Colonic mucosa (tissue), 4 donors: ENCODE results near the gene AMIGO2. TPM values are rescaled to one million over a fixed set of nuclear protein-coding genes. Genes with fewer than 3 reads are reported as not detected.

Experiments used
- DNase-seq: peaks from one replicate; pipeline ENCODE4 v3.0.0-alpha.2; 2020
- H3K27ac ChIP-seq: fragments of 200-600 bp; one replicate; pipeline ENCODE4 v1.8.0; 2021
- H3K27me3 ChIP-seq: fragments of 200-600 bp; one replicate; pipeline ENCODE4 v1.8.0; 2021
- H3K36me3 ChIP-seq: fragments of 200-600 bp; one replicate; pipeline ENCODE4 v1.8.0; 2021
- H3K4me1 ChIP-seq: fragments of 200-600 bp; one replicate; pipeline ENCODE4 v1.8.0; 2021; ENCODE audit warnings: mild to moderate bottlenecking
- H3K4me3 ChIP-seq: fragments of 200-600 bp; one replicate; pipeline ENCODE4 v1.8.0; 2021
- H3K9ac ChIP-seq, 2 donors: one replicate each; pipeline ENCODE4 v1.7.0; 2013; ENCODE audit warnings: control low read depth in 2 of 2, low read depth in 2 of 2, low read length in 2 of 2
- H3K9me3 ChIP-seq: fragments of 200-600 bp; one replicate; pipeline ENCODE4 v1.8.0; 2021
- CTCF ChIP-seq: fragments of 200-600 bp; IDR thresholded peaks from one replicate; pipeline ENCODE4 v1.8.0; 2022; ENCODE audit warnings: antibody characterized with exemption, mild to moderate bottlenecking
- intact Hi-C: fragments of 100-400 bp; cut with DNase I; formaldehyde crosslinking; loops from one replicate; pipeline ENCODE4 v1.14.1; 2022
- total RNA-seq, 2 donors: library from RNA; stranded (reverse); fragmentation: NEBNext Ultra II Directional in 1 of 2; extraction: Animal tissue kit (Norgen Biotek cat#: 25700) in 1 of 2; gene quantifications; one replicate each; pipeline ENCODE4 v1.2.1, GENCODE V29; 2021
- donor health status: healthy.
- donor health status: DM: no; HTN: no; CAD: no.
- donor health status: DM: no; HTN: no; CAD: no.

Gene AMIGO2
- total RNA-seq, 2 donors from 2014 or later: 2.0 to 11.1 TPM

DNA sequence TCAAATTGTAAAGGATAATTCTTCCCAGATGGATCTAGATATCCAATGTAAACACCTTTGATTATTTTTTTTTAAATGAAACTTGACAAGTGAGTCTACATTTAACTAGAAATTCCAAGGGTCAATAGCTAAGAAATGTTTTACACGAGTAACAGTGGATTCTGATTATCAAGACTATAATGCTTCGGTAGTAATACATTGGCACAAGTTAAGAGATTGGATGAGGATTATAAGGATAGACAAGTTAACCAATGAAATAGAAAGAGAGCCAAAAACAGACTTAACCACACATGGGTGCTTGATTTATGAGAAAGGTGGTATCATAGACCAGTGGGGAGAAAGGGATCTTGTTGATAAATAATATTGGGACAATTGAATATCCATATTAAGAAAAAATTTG lies 40.7 kb downstream of the AMIGO2 start:
- intact Hi-C loops: loop anchor here (10.0 kb wide), 2 partner anchors 616 to 646 kb away; no protein-coding TSS in a partner anchor
- Histone ChIP-seq H3K9me3 (no peaks in the 10 kb centered on the region), H3K9ac (no peak overlapping the region), H3K4me1 (no peaks in the 10 kb centered on the region), H3K36me3 (no peaks in the 10 kb centered on the region), H3K27me3 (no peaks in the 10 kb centered on the region), H3K27ac (no peak overlapping the region), H3K4me3 (no peak overlapping the region)
- no peak for DNase-seq
- no peak for TF ChIP-seq CTCF

DNA sequence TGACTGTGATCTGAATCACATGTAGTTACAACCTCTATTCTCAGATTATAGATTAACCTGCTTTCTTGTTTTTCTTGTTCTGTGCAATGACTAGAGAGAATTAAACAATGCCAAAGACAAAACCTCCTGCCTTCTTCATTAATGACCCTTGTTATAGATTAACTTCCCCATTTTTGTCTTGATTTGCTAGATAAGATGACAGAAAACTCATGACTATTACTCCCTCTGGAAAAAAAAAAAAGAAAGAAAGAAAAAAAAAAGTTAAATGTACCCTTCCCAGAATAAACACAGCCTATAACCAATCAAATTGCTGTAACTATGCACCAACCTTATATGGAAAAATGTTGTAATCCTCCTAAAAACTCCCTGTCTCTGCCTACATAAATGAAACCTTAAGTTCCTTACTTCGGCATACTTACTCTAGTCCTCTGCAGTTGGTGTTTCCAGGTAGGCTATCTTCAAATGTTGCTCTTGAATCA lies 41.5 kb downstream of the AMIGO2 start:
- Histone ChIP-seq H3K27me3 (no peaks in the 10 kb centered on the region), H3K9me3 (no peaks in the 10 kb centered on the region), H3K36me3 (no peaks in the 10 kb centered on the region), H3K9ac (no peak overlapping the region), H3K27ac (no peak overlapping the region), H3K4me1 (no peaks in the 10 kb centered on the region), H3K4me3 (no peak overlapping the region)
- TF ChIP-seq CTCF: no peak
- intact Hi-C loops: loop anchor here (10.0 kb wide), 2 partner anchors 616 to 646 kb away; no protein-coding TSS in a partner anchor
- DNase-seq: no peak

DNA sequence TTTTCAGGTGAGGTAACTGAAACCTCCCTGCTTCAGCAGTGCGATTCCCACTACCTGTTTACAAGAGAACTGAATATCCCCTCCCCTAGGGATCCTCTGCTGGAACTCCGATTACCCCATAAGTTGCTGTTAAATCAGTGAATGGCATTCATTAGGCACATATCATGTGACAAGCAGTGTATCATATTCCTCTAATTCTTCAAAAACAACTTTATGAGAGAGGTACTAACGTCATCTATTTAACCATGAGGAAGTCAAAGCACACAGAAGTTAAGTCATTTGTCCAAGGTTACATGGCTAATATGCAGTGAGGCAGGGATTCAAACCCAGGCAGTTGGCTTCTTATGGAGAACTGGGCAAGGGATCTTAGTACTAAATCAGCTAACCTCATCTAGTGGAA lies 44.3 kb downstream of the AMIGO2 start:
- Histone ChIP-seq H3K36me3 (no peaks in the 10 kb centered on the region), H3K9me3 (no peaks in the 10 kb centered on the region), H3K4me3 (no peak overlapping the region), H3K9ac (no peak overlapping the region), H3K4me1 (no peaks in the 10 kb centered on the region), H3K27me3 (no peaks in the 10 kb centered on the region), H3K27ac (no peak overlapping the region)
- TF ChIP-seq CTCF: no peak
- intact Hi-C loops: loop anchor here (10.0 kb wide), 2 partner anchors 619 to 649 kb away; no protein-coding TSS in a partner anchor
- no peak for DNase-seq

GRCh38 chr12:47034661-47035060 lies 45.1 kb downstream of the AMIGO2 start:
- intact Hi-C loops: loop anchor here (5.0 to 10.0 kb wide), 5 partner anchors 43 to 650 kb away; partner anchors contain the start of genes AMIGO2 and PCED1B
- no peak overlapping the region for H3K27ac ChIP-seq
- TF ChIP-seq CTCF: no peak

DNA sequence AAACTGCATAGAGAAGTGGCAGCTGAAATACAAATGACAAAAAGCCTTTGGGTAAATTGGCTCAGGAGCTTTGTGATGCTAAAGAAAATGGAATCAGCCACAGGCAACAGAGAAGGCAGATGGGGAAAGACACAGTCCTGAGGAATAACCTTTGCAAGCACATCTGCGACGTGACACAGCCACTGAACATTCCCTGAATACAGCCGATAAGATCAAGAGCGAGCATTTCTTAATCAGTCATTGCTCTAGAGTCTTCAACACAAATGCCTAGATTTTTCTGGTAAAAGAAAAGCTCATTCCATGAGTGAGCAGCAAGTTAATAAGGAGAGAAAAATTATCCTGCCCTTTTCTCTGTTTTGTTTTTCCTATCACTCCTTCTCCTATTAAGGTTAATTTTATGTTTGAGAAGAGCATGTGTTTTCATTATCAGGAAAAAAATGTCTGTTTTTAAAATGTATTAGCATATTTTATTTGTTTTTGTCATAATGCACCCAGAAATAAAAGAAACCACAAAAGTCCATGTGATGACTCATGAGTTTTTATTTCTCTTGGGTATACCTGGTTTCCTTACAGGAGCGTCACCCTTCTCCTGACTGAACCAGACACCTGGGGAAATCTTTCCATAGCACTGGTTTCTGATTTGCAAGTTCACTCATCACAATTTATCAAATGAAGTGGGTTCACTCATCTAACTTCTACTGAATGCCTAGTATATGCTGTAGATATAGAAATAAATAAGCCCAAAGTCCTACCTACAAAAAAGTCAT lies 45.8 kb downstream of the AMIGO2 start:
- no peak for DNase-seq
- H3K27ac ChIP-seq: no peak overlapping the region
- no peaks in the 10 kb centered on the region for H3K27me3 ChIP-seq
- no peaks in the 10 kb centered on the region for H3K4me1 ChIP-seq
- no peak overlapping the region for H3K9ac ChIP-seq
- TF ChIP-seq CTCF: no peak
- no peaks in the 10 kb centered on the region for H3K36me3 ChIP-seq
- no peak overlapping the region for H3K4me3 ChIP-seq
- intact Hi-C loops: loop anchor here (5.0 to 10.0 kb wide), 5 partner anchors 43 to 651 kb away; partner anchors contain the start of genes AMIGO2 and PCED1B
- H3K9me3 ChIP-seq: no peaks in the 10 kb centered on the region

More at GRCh38 chr12:47034661-47035060, 45.1 kb downstream of the AMIGO2 start:
- Histone ChIP-seq H3K27me3 (no peaks in the 10 kb centered on the region), H3K4me3 (no peak overlapping the region), H3K9ac (no peak overlapping the region), H3K4me1 (no peaks in the 10 kb centered on the region), H3K36me3 (no peaks in the 10 kb centered on the region), H3K9me3 (no peaks in the 10 kb centered on the region)
- no peak for DNase-seq
